GM21390 (cell line): Measurements from ENCODE around the gene STEAP3.

Experiments
- ATAC-seq: cut with Tn5 transposase; IDR thresholded peaks from one replicate; pipeline ENCODE4 v1.9.1; 2021; ENCODE audit not compliant: unreplicated experiment

STEAP3 gene

DNA sequence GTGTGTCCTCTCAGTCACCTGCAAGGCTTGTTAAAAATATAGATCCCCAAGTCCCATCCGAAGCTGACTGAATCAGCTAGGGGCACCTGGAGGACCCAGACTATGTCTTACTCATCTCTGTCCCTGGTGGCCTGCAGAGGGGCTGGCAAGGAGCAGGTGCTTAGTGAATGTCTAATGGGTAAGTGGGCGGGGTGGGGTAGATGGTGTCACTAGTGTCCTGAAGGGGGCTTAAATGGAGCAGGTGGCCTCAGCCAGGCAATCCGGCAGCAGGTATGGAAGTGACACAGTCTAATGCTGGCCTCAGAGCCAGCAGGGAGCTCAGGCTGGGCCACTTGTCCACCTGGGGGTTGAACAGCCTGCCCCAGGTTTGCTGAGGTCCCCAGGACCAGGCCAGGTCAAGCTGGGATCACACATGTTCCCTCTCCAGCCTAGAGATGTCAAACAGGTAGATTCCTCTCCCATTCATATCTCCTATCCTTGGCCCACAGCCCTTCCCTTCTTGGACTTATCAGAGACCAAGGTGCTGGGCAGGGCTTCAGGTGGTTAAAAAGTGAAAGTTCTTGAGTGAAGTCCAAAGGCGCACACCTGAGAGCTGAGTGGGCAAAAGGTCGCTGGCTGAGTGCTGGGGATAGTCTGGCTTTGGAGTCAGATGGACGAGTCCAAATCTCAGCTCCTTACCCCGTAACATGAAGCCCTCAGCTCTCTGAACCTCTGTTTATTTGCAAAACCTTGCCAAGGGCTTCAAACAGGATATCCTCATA, 1.7 kb downstream of the STEAP3 start:
- ATAC-seq = no peak

DNA sequence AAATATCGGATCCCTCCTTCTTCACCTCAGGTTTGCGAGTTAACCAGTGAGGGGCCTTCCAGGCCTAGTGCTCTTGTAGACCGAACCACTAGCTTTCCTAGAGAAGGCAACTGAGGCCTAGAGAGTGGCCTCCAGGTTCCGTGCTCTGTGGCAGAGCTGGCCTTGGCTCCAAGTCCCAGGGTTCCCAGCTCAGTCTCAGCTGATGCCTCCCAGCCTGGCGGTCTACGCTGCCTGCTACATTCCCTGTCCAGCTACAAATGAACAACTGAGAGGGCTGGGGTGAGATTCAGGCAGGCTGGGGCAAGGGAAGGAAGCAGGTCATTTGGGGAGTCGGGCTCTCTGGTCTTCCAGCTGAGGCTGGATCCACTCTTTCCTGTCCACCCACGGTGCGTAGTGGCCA, 2.3 kb downstream of the STEAP3 start:
- ATAC-seq = no peak

DNA sequence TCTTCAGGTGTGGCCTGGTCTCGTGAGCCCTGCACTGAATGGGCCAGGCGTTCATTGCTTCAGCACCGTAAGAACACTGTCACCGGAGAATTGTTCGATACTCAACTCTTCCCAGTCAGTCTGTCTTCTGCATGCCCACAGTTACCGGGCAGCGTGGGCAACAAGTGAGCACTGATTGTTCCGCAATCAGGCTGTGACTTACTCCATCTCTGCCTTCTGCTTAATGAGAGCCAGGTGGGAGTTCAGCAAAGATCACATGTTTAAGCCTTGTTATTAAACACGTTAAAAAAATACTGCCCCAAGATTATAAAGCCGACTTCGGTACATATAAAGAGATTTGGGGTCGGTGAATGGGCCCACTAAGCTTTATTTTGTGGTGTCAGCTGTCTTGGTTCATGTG, 3.7 kb downstream of the STEAP3 start:
- no peak for ATAC-seq

DNA sequence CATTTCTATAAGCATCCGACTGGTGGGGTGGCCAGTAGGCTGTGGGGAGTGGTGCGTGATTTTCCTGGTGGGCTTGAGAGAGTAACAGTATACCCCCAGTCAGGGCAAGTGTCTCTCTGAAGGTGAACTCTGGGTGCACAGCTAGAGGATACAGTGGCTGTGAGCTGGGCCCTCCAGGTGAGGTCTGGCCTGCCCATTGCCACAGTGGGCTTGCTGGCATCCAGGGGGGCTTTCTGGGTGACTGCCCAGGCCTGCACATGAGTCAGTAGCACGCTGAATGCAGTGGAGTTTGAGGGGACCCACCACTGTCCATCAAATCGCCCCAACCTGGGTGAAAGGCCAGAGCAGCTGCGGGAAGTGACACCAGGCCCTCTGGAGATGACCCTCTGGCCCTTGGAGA, 4.5 kb downstream of the STEAP3 start:
- no peak for ATAC-seq

DNA sequence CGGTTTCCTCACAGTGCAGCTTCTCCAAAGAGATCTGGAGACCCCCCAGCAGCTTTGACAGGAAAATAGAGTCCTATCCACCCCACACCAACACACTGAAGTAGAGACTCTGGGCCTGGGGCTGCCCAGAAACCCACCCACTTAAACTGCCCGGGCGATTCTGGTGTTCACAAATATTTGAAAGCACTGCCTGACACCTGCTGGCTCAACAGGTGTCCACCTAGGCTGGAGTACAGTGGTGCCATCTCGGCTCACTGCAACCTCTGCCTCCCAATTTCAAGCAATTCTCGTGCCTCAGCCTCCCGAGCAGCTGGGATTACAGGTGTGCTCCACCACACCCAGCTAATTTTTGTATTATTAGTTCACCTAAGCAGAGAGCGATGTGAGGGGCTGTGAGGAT, 5.3 kb downstream of the STEAP3 start:
- no peak for ATAC-seq

DNA sequence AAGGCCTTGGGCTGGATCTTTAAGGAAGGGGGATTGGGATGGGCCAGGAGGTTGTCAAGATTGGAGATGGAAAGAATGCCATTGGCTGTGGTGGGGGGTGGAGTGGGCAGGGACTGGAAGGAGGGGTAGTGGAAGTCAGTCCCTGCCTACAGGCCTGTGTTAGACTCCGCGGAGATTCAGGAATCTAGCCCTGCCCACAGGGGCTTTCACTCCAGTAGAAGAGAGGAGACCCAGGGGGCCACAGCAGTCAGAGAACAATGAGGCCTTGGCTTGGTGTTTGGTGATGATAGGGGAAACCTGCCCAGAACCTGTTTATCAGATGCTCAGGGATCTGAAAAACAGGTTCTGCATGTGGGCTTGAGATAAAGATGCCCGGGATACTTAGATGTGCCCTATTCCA, 6.1 kb downstream of the STEAP3 start:
- no peak for ATAC-seq

DNA sequence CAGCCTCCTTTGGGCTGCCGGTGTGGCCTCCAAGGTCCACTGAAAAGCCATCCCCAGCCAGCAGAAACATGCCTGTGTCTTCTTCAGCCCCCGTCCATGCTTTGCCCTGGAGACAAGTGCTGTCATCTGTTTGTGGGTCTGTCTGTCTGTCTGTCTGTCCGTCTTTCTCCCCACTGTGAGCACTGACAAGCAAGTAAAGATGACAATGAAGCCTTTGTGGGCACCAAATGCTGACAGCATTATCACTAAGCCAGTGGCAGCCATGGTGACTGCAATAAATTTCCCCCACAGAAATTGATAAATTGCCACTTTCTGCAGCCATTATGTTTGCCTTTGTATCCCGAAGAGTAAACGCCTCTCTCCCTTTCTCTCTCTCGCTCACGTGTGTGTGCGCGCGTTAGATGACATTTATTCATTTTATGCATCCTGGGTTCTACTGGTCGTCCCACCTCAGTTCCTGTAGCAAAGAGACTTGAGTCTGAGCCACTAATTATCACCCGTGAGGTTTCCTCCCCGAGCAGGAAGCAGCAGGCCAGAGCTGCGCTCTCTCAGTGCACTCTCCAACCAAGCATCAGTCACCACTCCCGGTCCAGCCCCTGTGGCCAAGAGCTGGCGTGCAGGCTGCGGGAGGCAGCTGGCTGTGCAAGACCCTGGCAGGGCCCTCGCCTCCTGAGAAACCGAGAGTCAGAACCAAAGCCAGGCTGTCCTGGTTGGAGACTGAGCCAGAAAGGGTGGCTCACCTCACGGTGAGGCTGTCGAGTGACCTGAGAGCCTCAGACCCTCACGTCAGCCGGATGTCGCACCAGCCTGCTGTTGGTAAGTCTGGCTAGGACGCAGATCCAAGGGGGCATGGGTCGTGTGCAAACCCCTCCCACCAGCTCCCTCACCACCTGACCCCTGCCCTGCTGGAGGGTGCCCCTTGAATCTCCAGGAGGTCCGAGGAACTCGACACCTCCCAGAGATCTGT, 6.9 kb downstream of the STEAP3 start:
- no peak for ATAC-seq

DNA sequence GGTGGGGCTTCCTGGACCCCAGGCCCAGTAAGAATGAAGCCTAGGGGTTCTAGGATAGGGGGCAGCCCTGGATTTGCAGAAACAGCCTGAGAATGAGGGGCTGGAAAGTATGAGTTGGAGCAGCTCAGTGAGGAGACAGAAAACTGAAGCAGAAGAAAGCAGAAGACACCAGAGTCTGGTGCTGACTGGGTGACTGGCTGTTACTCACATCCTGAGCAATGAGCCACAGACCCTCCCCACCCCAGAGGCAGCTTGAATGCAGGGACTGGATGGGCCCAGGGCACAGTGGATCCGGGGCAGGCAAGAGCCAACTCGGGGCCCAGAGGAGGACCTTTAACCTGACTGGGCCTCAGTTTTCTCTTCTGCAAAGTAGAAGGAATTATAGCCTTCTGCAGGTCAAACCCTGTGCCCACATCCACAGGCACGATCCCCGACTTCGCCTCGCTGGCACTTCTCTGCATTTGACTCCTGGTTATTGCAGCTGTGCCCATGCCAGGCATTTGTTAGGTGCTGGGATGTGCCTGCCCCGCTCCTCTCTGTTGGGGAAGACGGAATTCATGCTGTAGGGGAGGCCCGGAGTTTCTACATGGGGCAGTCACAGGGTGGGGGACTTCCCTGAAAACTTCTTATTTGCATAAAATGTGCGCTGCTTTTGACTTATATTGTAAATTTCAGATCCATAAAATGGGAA, 8.5 kb downstream of the STEAP3 start:
- peak; percentile 41 for ATAC-seq

DNA sequence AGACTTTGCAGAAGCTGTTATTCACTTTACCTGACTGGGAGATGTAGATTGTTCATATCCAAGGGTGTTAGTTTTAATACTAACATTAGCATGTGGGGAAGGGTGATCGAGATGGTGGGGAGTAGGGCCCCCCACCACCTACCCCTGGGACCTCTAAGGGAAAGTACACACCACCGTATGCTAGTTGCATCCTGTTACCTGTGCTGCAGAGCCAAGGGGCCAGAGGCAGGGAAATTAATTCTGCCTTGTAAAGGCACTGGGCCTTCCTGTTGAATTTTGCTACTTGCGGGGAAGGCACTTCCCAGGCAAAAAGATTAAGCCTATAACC, 9.0 kb downstream of the STEAP3 start:
- ATAC-seq = peak; percentile 36

DNA sequence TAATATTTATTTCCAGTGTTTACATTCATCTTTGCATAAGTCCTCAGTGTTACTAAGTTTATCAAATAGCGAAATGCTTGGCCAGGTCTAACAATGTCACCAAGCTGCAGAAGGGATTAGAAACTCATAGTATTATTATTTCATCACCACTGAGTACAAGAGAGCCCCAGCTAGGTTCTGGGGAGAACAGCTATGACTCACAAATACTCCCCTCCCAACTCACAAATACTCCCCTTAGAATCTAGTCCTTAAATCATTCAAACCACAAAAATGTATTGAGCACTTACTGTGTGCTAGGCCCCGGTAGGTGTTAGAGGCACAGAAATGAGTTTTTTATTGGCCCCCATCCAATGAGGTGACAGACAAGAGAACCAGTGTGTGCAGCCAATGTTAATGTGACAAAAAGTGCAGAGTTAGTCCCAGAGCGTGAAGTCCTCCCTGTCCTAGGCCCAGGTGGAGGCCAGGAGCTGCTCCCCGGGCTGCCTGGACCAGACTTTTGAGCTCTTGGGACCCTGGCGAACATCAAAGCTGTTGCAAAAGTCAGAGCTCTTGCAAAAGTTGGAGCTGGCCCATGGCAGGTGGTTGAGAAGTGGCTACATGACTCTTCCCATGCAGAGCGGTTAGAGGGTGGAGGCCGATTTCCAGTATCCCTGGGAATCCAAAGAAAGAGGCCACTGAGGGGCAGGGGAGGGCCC, 9.8 kb downstream of the STEAP3 start:
- peak; percentile 52 for ATAC-seq

DNA sequence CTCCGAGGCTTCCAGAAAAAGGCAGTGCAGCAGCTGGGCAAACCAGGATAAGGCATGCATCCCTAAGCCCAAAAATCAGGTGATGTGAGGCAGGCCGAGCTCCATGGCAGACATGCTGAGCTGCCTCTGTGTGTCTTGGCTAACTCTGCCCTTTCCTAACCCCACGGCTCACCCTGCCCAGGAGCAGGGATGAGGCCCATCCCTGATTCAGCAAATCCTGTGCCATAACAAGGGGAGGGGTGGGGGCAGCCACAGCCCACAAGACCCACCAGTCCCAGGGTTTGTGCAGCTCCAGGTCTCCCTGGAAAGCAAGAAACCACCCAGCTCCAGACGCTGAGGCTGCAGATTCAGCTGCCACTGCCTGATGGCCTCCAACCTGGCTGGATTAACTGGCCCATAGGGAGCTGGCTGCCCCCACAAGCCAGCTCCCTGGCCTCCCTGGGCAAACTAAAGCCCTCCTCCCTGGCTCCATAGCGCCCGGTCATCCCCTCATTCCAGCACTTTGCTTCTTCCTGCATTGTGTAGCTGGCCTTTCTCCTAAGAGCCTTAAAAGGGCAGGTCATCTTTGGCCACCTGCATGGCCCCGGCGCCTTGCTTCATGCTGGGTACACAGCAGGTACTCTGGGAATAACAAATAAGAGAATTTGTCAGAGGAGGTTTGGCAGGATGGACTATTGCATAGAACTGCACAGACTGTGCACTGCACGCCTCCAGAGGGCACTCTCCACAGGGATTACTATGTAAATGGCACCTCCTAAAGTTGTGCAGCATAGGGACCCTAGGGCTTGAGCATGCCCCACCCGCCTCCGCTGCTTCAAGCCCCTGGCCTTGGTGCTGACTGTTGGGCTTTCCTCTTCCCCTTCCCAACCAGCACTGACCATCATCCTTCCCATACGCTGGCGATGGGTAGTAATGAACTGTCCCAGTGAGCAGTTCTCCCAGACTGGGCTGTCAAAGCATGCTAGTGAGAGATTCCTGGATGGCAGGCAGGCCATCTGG, 10.7 kb downstream of the STEAP3 start:
- ATAC-seq = no peak

DNA sequence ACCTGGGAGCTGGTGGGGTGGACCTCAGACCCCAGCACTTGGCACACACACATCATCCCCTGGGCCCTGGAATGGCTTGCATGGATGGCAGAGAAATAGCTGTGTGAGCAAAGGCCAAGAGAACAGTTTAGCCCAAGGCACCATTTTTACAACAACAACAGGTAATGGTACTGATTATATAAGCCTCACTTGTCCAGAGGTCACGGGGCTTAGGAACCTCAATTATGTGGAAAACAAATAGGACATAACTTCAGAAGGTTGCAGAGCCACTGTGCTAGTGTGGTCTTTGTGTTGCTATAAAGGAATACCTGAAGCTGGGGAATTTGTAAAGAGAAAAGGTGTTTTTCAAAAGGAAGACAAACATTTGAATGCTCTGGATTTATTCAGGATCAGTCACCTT, 13.2 kb downstream of the STEAP3 start:
- no peak for ATAC-seq

DNA sequence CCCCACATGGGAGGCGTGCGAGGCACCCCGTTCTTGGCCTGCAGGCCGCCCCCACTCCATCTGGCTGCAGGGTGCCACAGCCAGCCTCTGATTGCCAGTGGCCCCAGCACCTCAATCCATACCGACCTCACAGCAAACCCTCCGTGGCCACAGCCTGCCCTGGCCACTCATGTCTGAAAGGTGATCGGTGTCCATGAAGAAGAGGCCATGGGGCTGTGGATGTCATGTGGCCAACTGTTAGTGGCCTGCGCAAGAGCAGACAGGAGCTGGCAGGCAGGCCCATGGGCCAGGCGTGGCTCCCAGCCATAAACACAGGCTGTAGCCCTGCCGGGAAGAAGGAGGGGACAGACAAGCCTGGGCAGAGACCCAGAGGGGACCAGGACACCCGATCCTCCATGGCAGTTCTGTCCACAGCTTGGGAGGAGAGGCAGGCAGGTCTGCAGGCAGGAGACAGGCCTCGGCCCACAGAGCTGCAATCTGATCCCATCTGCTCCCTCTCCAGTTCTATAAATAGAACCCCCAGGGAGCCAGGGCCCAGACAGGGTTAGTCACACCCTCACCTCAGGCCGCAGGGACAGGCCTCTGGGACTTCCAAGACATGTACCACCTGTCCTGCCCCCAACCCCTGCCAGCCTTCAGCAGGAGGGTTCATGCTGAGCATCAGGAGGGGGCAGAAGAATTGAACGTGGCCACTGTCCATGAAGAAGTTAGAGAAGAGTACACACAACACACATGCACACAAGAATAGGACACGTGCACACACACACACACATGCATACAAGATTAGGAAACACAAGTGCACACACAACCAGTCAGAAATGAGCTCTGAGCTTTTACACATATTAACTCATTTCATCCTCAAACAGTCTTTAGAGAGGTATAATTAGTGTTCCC, 16.9 kb downstream of the STEAP3 start:
- ATAC-seq = no peak

DNA sequence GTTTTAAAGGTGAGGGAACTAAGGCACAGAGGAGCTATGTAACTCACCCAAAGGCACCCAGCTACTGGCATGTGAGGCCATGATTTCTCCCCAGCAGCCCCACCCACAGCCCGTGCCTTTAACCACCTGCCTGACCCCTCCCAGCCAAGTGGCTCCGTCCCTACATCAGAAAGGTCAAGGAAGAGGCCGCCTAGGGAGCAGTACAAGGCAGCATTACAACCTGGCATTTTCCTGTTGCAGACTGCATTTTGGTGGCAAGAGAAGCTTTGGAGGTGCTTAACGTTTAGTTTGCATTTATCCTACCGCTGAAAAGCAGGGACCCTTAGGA, 17.5 kb downstream of the STEAP3 start:
- ATAC-seq = no peak

DNA sequence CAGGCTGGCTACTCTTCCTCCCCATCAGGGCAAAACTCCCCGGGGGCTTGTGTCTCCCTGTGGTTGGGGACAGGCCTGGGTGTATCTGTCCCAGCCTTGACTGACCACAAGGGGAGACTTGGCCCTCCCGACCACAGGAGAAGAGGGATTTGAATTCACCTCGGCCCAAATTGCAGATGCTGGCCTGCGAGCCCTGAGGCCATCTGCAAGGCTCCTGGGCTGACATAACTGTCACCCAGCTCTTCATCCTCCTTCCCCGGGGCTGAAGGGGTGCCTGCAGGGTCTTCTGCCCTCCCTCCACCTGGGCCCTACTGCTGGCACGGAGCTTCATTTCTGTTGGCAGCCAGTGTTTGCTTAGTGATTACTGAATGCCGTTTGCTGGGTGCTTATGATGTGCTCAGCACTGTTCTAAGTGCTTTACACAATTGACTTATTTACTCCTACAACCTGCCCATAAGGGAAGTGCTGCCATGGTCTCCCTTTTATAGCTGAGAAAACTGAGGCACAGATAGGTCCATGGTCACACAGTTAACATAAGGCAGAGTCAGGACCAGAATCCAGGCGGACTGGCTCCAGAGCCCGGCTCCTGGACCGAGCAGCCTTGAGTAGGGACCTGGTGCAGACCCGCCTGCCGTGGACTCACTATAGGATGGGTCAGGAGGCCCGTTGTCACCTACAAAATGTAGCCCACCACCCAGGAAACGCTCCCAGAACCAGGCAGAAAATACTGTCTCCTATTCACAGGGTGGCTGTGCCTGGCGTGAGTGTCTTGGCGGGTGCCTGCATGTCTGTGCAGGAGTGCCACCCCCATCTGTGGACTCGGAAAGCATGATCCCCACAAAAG, 18.9 kb downstream of the STEAP3 start:
- ATAC-seq = no peak

DNA sequence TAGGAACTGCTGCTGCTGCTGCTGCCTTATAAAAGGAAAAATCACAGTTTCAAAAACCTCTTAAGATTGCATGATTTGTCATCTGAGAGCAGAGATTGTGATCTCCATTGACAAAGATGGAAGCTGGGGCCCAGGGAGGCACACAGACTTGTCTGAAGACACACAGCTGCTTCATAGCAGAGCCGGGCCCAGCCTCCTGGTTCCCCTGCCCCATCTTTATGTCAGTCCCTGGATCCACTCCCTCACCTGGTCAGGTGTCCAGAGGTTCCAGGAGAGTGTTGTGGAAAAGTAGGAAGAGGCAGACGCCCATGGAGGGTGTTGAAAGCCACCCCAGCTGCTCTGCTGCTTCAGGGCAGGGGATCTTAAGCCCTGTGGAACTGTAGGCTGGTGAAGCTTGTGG, 20.0 kb downstream of the STEAP3 start:
- no peak for ATAC-seq

DNA sequence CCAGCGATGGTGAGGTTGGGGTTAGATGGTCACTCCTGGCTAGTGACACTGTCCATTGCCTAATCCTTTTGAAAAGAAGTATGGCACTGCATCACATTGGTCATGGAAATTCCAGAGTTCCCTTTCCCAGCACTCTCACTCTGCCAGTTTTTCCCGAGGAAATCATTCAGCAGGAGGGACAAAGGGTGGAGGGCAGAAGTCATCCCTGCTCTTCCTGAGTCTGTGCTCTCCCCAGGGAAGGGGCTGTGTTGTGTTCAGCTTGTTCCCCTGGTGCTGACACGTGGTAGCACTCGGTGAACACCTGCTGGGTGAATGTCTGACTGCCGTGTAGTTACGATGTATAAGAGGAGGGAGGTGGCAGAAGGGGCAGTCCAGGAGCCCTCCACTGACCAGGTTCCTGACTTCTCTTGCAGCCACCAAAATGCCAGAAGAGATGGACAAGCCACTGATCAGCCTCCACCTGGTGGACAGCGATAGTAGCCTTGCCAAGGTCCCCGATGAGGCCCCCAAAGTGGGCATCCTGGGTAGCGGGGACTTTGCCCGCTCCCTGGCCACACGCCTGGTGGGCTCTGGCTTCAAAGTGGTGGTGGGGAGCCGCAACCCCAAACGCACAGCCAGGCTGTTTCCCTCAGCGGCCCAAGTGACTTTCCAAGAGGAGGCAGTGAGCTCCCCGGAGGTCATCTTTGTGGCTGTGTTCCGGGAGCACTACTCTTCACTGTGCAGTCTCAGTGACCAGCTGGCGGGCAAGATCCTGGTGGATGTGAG, 21.6 kb downstream of the STEAP3 start:
- no peak for ATAC-seq
